IMR-90 (cell line): ENCODE measurements around the gene ABL1. TPM values are rescaled to one million over a fixed set of nuclear protein-coding genes. Genes with fewer than 3 reads are reported as not detected.
A peak's percentile ranks its signal among the peaks of the same experiment; 100 is the strongest.

ENCODE experiments used
- ATAC-seq: fragments of 200-7000 bp; cut with Tn5 transposase; 2 replicates; pipeline ENCODE4 v1.9.1; 2020; ENCODE audit warnings: low read depth, mild to moderate bottlenecking, moderate library complexity
- BruUV-seq: library from RNA; stranded (reverse); fragments of 400-500 nt; replicated peaks from 2 replicates; lab custom pipeline; 2021; lab: Mats Ljungman, UMichigan
- CTCF ChIA-PET: fragments of 300-600 bp; formaldehyde crosslinking; extraction: SDS; loops from one replicate; lab custom pipeline; 2021; ENCODE audit warnings: antibody characterized with exemption; lab: Yijun Ruan, JAX
- POLR2A ChIA-PET: fragments of 300-600 bp; sonication (Branson Sonifier 250); formaldehyde crosslinking; loops from one replicate; lab custom pipeline; 2022; ENCODE audit warnings: antibody characterized with exemption; ENCODE audit not compliant: unreplicated experiment; lab: Charles Lee
- DNase-seq: peaks from one replicate; pipeline ENCODE4 v3.0.0; 2013
- H2AFZ ChIP-seq: replicated peaks from 2 replicates; pipeline ENCODE3; 2013; ENCODE audit warnings: low read length, mild to moderate bottlenecking; ENCODE audit not compliant: poor library complexity
- H2AK5ac ChIP-seq: 2 replicates; pipeline ENCODE4 v1.6.1; 2013; ENCODE audit warnings: low read depth, low read length, inconsistent platforms
- H2AK9ac ChIP-seq: replicated peaks from 2 replicates; pipeline ENCODE3; 2013; ENCODE audit warnings: mild to moderate bottlenecking, low read depth, low read length, moderate library complexity; ENCODE audit not compliant: poor library complexity
- H2BK120ac ChIP-seq: 2 replicates; pipeline ENCODE4 v1.6.1; 2013; ENCODE audit warnings: low read depth, low read length, inconsistent platforms
- H2BK15ac ChIP-seq: 3 replicates; pipeline ENCODE4 v1.6.1; 2013; ENCODE audit warnings: low read depth, low read length, inconsistent platforms
- H2BK20ac ChIP-seq: 2 replicates; pipeline ENCODE4 v1.6.1; 2013; ENCODE audit warnings: low read depth, mild to moderate bottlenecking, inconsistent platforms, low read length, moderate library complexity
- H2BK5ac ChIP-seq: 2 replicates; pipeline ENCODE4 v1.6.1; 2013; ENCODE audit warnings: mild to moderate bottlenecking, low read depth, low read length, inconsistent platforms; ENCODE audit not compliant: poor library complexity, severe bottlenecking
- H3K14ac ChIP-seq: replicated peaks from 2 replicates; pipeline ENCODE4 v1.6.1; 2013; ENCODE audit warnings: low read depth, low read length, inconsistent platforms
- H3K18ac ChIP-seq: 2 replicates; pipeline ENCODE4 v1.6.1; 2013; ENCODE audit warnings: low read depth, low read length, control low read depth
- H3K23ac ChIP-seq: 2 replicates; pipeline ENCODE4 v1.6.1; 2013; ENCODE audit warnings: low read depth, low read length, inconsistent platforms
- H3K27ac ChIP-seq: 2 replicates; pipeline ENCODE4 v1.5.1; 2013; ENCODE audit warnings: mild to moderate bottlenecking, control low read depth, low read length; ENCODE audit not compliant: insufficient read depth
- H3K27me3 ChIP-seq: 2 replicates; pipeline ENCODE4 v1.6.1; 2013; ENCODE audit warnings: low read length; ENCODE audit not compliant: control insufficient read depth, insufficient read depth
- H3K36me3 ChIP-seq: 2 replicates; pipeline ENCODE4 v1.6.1; 2013; ENCODE audit warnings: low read length, mixed read lengths; ENCODE audit not compliant: control insufficient read depth, insufficient read depth
- H3K4ac ChIP-seq: 2 replicates; pipeline ENCODE4 v1.6.1; 2013; ENCODE audit warnings: low read depth, low read length, inconsistent platforms
- H3K4me1 ChIP-seq: 2 replicates; pipeline ENCODE4 v1.6.1; 2013; ENCODE audit warnings: low read length, mixed read lengths; ENCODE audit not compliant: control insufficient read depth, insufficient read depth
- H3K4me2 ChIP-seq: 2 replicates; pipeline ENCODE4 v1.6.1; 2013; ENCODE audit warnings: low read depth, mild to moderate bottlenecking, control low read depth, low read length, moderate library complexity
- H3K4me3 ChIP-seq: 2 replicates; pipeline ENCODE4 v1.5.1; 2013; ENCODE audit warnings: low read depth, mild to moderate bottlenecking, control low read depth, low read length, moderate library complexity; ENCODE audit not compliant: insufficient read depth
- H3K56ac ChIP-seq: 2 replicates; pipeline ENCODE4 v1.6.1; 2013; ENCODE audit warnings: low read length, inconsistent platforms; ENCODE audit not compliant: insufficient read depth; ENCODE audit errors: extremely low read depth
- H3K79me1 ChIP-seq, 2 experiments: 2 replicates each; pipeline ENCODE4 v1.6.1; 2013; ENCODE audit warnings: low read length in 2 of 2, inconsistent platforms in 1 of 2, low read depth in 1 of 2
- H3K9ac ChIP-seq: 2 replicates; pipeline ENCODE4 v1.6.1; 2013; ENCODE audit warnings: low read depth, low read length, control low read depth
- H3K9me1 ChIP-seq: 2 replicates; pipeline ENCODE4 v1.6.1; 2013; ENCODE audit warnings: low read length, inconsistent platforms; ENCODE audit not compliant: insufficient read depth
- H3K9me3 ChIP-seq: 2 replicates; pipeline ENCODE4 v1.6.1; 2013; ENCODE audit warnings: low read length; ENCODE audit not compliant: control insufficient read depth, insufficient read depth
- H4K20me1 ChIP-seq: 2 replicates; pipeline ENCODE4 v1.6.1; 2013; ENCODE audit warnings: low read length, inconsistent platforms; ENCODE audit not compliant: insufficient read depth
- H4K5ac ChIP-seq: 2 replicates; pipeline ENCODE4 v1.6.1; 2013; ENCODE audit warnings: mild to moderate bottlenecking, low read depth, low read length, control low read depth
- H4K8ac ChIP-seq, 2 experiments: 2 replicates each; pipeline ENCODE4 v1.6.1; 2013; ENCODE audit warnings: low read depth in 2 of 2, low read length in 2 of 2, control low read depth in 1 of 2, inconsistent platforms in 1 of 2
- H4K91ac ChIP-seq: 2 replicates; pipeline ENCODE4 v1.6.1; 2013; ENCODE audit warnings: low read depth, low read length, inconsistent platforms; ENCODE audit not compliant: insufficient read depth
- MAFK ChIP-seq: IDR thresholded peaks from 2 replicates; pipeline ENCODE4 v1.6.1; 2012; ENCODE audit warnings: low read depth, low read length, improper control_type of control experiment
- RCOR1 ChIP-seq: IDR thresholded peaks from 2 replicates; pipeline ENCODE4 v1.6.1; 2012; ENCODE audit warnings: mild to moderate bottlenecking, low read length, improper control_type of control experiment; ENCODE audit not compliant: insufficient replicate concordance
- dilution Hi-C: fragments of 300-500 bp; cut with HindIII; formaldehyde crosslinking; loops from one replicate; pipeline ENCODE4 v1.14.3; 2018; ENCODE audit warnings: low sequenced_read_pairs; ENCODE audit not compliant: unreplicated experiment
- in situ Hi-C: fragments of 300-500 bp; cut with MboI; formaldehyde crosslinking; loops from 3 replicates; pipeline ENCODE4 v1.14.3; 2019; ENCODE audit warnings: low sequenced_read_pairs, inconsistent platforms, mixed read lengths
- intact Hi-C: fragments of 100-400 bp; cut with micrococcal nuclease; formaldehyde crosslinking; loops from 2 replicates; pipeline ENCODE4 v1.10.0; 2022
- polyA plus RNA-seq, 3 experiments: library from polyadenylated mRNA; depleted of rRNA; stranded (reverse); fragments of >200 nt; gene quantifications; 2 replicates each; pipeline ENCODE4 v1.2.3, GENCODE V29; 2012; ENCODE audit warnings: low replicate concordance in 1 of 3
- total RNA-seq: library from RNA; depleted of rRNA; stranded (reverse); fragments of >200 nt; gene quantifications from 2 replicates; pipeline ENCODE4 v1.2.3, GENCODE V29; 2012

ABL1 gene
- total and polyA plus RNA-seq, 2 of the 4 experiments (the other 2 are of a cell fraction), result 33.7 to 49.1 TPM

GRCh38 chr9:130825351-130825651, 9.8 kb upstream of the ABL1 start:
- no peaks in the 10 kb centered on the region for H3K9me3 ChIP-seq
- CTCF ChIA-PET, result interaction anchor here (0.9 to 1.6 kb wide), 3 partner anchors 10 to 124 kb away, joined by 3 to 5 read pairs (median 3); partner anchors contain the start of gene ABL1
- peak overlapping the region in 1 of 2 experiments; percentile 64; a peak in 1 of 4 replicates for H4K8ac ChIP-seq
- H3K56ac ChIP-seq, result peak overlapping the region; percentile 55; the same call in 1 of the 2 replicates
- H3K79me1 ChIP-seq, result peaks cover 20 to 48% of the 10 kb centered on the region in 2 experiments
- 0 out of 2 replicates have a peak overlapping the region, but pooled peaks have one; percentile 44 for H3K14ac ChIP-seq
- H2BK15ac ChIP-seq, result no peak overlapping the region
- peak overlapping the region; percentile 50; the same call in 1 of the 2 replicates for H3K23ac ChIP-seq
- DNase-seq, result no peak
- peak overlapping the region; percentile 49; the same call in 1 of the 2 replicates for H3K9ac ChIP-seq
- no TSS peak for BruUV-seq
- no peak overlapping the region for H4K91ac ChIP-seq
- peak overlapping the region; percentile 93 for H2BK5ac ChIP-seq
- peak overlapping the region; percentile 93 for H3K4me2 ChIP-seq
- H3K4ac ChIP-seq, result no peak overlapping the region
- peak overlapping the region; percentile 32; the same call in 1 of the 2 replicates for H3K27ac ChIP-seq
- H2AK9ac ChIP-seq, result no peak overlapping the region
- H3K9me1 ChIP-seq, result peaks cover 13% of the 10 kb centered on the region
- POLR2A ChIA-PET, result no interaction called here
- no peak overlapping the region for H2AFZ ChIP-seq
- H3K27me3 ChIP-seq, result no peaks in the 10 kb centered on the region
- no peak for ATAC-seq
- peak overlapping the region; percentile 62; the same call in 1 of the 2 replicates for H4K5ac ChIP-seq
- H2BK20ac ChIP-seq, result 0 out of 2 replicates have a peak overlapping the region, but pooled peaks have one; percentile 42
- no peak overlapping the region for H2AK5ac ChIP-seq
- TF ChIP-seq MAFK (peak; percentile 51; the same call in 1 of the 2 replicates), RCOR1 (no peak)
- peak overlapping the region; percentile 62; the same call in 1 of the 2 replicates for H2BK120ac ChIP-seq
- in situ Hi-C loops (no loop called here), intact Hi-C loops (no loop called here), dilution Hi-C loops (no loop called here)
- peaks cover 16% of the 10 kb centered on the region for H3K4me1 ChIP-seq
- H3K4me3 ChIP-seq, result no peak overlapping the region
- H3K36me3 ChIP-seq, result no peaks in the 10 kb centered on the region
- H3K18ac ChIP-seq, result peak overlapping the region; percentile 70; the same call in 1 of the 2 replicates
- 0 out of 2 replicates have a peak, but pooled peaks cover 2% of the 10 kb centered on the region for H4K20me1 ChIP-seq
